PFSK-1 (cell line): ENCODE results near the gene TMIGD3.

Experiments
- FOXP2 ChIP-seq: optimal IDR thresholded peaks from 2 replicates; pipeline ENCODE3; 2011; ENCODE audit warnings: borderline replicate concordance, control low read depth, inconsistent platforms; ENCODE audit not compliant: insufficient read depth; ENCODE audit errors: extremely low read length, extremely low read depth
- POLR2AphosphoS5 ChIP-seq: IDR thresholded peaks from 2 replicates; pipeline ENCODE4 v1.6.1; 2012; ENCODE audit warnings: low read depth, mild to moderate bottlenecking, control low read depth, low read length, moderate library complexity
- SIN3A ChIP-seq: IDR thresholded peaks from 2 replicates; pipeline ENCODE4 v1.6.1; 2012; ENCODE audit warnings: mild to moderate bottlenecking, low read length, moderate library complexity, borderline replicate concordance; ENCODE audit not compliant: insufficient read depth
- TAF1 ChIP-seq: IDR thresholded peaks from 2 replicates; pipeline ENCODE4 v1.6.1; 2012; ENCODE audit warnings: low read length, control low read depth, borderline replicate concordance; ENCODE audit not compliant: insufficient read depth
- TF ChIP-seq, protein P1 (sequence below), 2 experiments: IDR thresholded peaks; 2 replicates each; pipeline versions ENCODE4 v1.6.1 to v1.8.0; 2011 to 2012; ENCODE audit warnings: low read depth in 2 of 2, low read length in 2 of 2, control low read depth in 1 of 2, inconsistent platforms in 1 of 2, mild to moderate bottlenecking in 1 of 2, moderate library complexity in 1 of 2; ENCODE audit not compliant: insufficient read depth in 1 of 2

The TMIGD3 gene

GRCh38 chr1:111515291-111516004 is 12.0 kb upstream of the TMIGD3 start:
- TF ChIP-seq TAF1 (no peak), SIN3A (no peak), FOXP2 (no peak), POLR2AphosphoS5 (no peak)
- TF ChIP-seq, protein P1, sequence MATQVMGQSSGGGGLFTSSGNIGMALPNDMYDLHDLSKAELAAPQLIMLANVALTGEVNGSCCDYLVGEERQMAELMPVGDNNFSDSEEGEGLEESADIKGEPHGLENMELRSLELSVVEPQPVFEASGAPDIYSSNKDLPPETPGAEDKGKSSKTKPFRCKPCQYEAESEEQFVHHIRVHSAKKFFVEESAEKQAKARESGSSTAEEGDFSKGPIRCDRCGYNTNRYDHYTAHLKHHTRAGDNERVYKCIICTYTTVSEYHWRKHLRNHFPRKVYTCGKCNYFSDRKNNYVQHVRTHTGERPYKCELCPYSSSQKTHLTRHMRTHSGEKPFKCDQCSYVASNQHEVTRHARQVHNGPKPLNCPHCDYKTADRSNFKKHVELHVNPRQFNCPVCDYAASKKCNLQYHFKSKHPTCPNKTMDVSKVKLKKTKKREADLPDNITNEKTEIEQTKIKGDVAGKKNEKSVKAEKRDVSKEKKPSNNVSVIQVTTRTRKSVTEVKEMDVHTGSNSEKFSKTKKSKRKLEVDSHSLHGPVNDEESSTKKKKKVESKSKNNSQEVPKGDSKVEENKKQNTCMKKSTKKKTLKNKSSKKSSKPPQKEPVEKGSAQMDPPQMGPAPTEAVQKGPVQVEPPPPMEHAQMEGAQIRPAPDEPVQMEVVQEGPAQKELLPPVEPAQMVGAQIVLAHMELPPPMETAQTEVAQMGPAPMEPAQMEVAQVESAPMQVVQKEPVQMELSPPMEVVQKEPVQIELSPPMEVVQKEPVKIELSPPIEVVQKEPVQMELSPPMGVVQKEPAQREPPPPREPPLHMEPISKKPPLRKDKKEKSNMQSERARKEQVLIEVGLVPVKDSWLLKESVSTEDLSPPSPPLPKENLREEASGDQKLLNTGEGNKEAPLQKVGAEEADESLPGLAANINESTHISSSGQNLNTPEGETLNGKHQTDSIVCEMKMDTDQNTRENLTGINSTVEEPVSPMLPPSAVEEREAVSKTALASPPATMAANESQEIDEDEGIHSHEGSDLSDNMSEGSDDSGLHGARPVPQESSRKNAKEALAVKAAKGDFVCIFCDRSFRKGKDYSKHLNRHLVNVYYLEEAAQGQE (IDR thresholded peaks at IDR 0.05; ENCODE audit: insufficient read depth in 1 of 2, low read depth in 2 of 2, low read length in 2 of 2), result no peak

DNA sequence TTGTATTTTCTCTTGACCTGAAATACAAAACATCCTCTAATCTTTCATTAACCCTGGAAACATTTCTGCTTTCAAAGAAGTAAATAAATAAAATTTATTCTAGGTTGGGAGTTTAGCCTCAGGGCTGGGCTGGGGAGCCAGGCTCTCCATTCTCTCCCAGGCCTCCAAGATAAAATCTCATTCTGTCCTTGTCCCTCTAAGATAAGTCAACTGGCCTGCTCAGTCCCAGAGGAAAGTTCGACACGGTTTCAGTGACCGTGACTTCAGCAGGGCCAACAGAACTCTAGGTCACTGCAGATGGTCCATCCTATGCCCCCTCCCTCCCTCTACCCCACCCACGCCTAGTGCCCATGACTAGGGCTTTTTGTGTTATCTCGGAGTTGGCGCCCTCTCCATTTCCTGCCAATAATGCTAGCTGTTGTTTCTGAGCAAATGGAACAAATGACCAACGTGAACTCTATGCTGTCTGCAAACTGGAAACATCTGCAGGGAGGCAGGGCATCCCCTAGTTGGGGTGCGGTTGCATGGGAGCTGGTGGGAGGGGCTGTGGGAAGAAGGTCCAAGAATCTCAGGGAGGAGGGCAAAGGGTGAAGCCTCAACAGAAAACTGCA is 10.1 kb upstream of the TMIGD3 start:
- TF ChIP-seq POLR2AphosphoS5, result no peak
- TF ChIP-seq SIN3A, result no peak
- TF ChIP-seq FOXP2, result no peak
- no peak for TF ChIP-seq TAF1
- TF ChIP-seq, protein P1 (IDR thresholded peaks at IDR 0.05; ENCODE audit: insufficient read depth in 1 of 2, low read depth in 2 of 2, low read length in 2 of 2), result no peak

- no peak for TF ChIP-seq POLR2AphosphoS5
- TF ChIP-seq TAF1, result no peak
- no peak for TF ChIP-seq SIN3A
- TF ChIP-seq FOXP2, result no peak
- TF ChIP-seq, protein P1 (IDR thresholded peaks at IDR 0.05; ENCODE audit: insufficient read depth in 1 of 2, low read depth in 2 of 2, low read length in 2 of 2), result no peak
Measured at GRCh38 chr1:111512931-111513330, 9.5 kb upstream of the TMIGD3 start.

DNA sequence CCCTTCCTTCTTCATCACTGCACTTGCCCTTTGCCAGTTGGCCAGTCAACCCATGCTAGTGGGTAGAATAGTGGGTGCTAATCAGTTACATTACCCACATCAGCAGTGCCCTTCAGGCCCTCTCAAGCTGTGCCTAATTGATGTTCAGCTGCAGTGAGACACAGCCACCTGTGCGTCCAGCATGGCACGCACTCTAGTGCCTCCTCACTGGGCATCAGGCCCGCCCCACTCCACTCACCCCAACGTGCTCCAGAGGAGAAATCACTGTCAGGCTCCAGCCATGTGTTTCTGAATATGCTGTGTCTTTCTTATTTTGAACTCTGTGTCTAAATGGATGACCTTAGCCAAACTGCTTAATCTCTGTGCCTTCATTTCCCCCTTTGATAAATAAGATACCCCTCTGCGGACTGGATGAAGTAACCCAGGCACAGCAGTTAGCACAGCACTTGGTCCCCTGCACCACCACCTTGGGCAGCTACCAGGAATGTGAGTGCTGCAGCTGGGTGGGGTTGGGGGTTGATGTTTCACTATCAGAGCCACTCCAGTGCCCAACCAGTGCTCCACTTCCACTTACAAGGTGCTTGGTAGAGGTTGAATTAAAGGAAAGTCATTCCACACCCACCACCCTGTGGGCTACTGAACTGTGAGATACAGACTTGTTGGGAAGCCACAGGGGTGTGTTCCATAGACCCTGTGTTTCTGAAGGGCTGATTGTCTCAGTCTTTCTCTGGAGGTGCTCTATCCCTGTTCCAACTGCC is 8.9 kb upstream of the TMIGD3 start:
- TF ChIP-seq POLR2AphosphoS5 (no peak), FOXP2 (no peak), SIN3A (no peak), TAF1 (no peak)
- TF ChIP-seq, protein P1 (IDR thresholded peaks at IDR 0.05; ENCODE audit: insufficient read depth in 1 of 2, low read depth in 2 of 2, low read length in 2 of 2), result no peak
